ENCODE measurements around the gene CARD9.

GRCh38 chr9:136381966-136382513 is 8.6 kb upstream of the CARD9 start:
- TF ChIP-seq POLR2A (IDR thresholded peaks at IDR 0.05; ENCODE audit: low read depth, low read length): no peak
- no peak for TF ChIP-seq CTCF (conservative IDR thresholded peaks at IDR 0.05; ENCODE audit: low read depth, low read length)
- no peak for TF ChIP-seq MXI1 (IDR thresholded peaks at IDR 0.05; ENCODE audit: borderline replicate concordance, low read depth, low read length)
- TF ChIP-seq ELK1 (IDR thresholded peaks at IDR 0.05; ENCODE audit: borderline replicate concordance, low read depth, low read length): no peak
- TF ChIP-seq FOS (IDR thresholded peaks at IDR 0.05; ENCODE audit: low read depth, low read length): no peak

Measured in IMR-90 (cell line).